HepG2 (cell line): ENCODE measurements around the gene CNMD. TPM values are rescaled to one million over a fixed set of nuclear protein-coding genes. Genes with fewer than 3 reads are reported as not detected.
"Not testable (repeated sequence)": the region's sequence is repeated elsewhere in the genome, so short reads cannot be mapped to it uniquely, and the experiment has no call there.

Source experiments
- ATAC-seq: fragments of 200-7000 bp; cut with Tn5 transposase; 3 replicates; pipeline ENCODE4 v1.9.1; 2020; ENCODE audit warnings: mild to moderate bottlenecking, moderate library complexity
- BruUV-seq: library from RNA; stranded (reverse); fragments of 400-500 nt; replicated peaks from 2 replicates; lab custom pipeline; 2021; lab: Mats Ljungman, UMichigan
- CTCF ChIA-PET: fragments of 300-600 bp; formaldehyde crosslinking; extraction: SDS; loops from one replicate; lab custom pipeline; 2021; ENCODE audit warnings: low total read pairs, inconsistent platforms, low intra/inter-chr PET ratio; lab: Yijun Ruan, JAX
- POLR2A ChIA-PET: fragments of 350-600 bp; sonication (Branson Sonifier 250); formaldehyde crosslinking; loops from one replicate; lab custom pipeline; 2020; ENCODE audit warnings: antibody characterized with exemption, inconsistent platforms; lab: Yijun Ruan, JAX
- DNase-seq: peaks from one replicate; pipeline ENCODE4 v3.0.0-alpha.2; 2015; ENCODE audit warnings: low spot score
- FAIRE-seq: peaks from 3 replicates; lab custom pipeline; 2011; peaks lifted over from hg19 to GRCh38; lab: Jason Lieb, UNC
- H2AFZ ChIP-seq: one replicate; pipeline ENCODE4 v1.6.1; 2011; ENCODE audit warnings: low read length, inconsistent platforms
- H3K27ac ChIP-seq: fragments of 300-600 bp; 3 replicates; pipeline ENCODE4 v1.8.0; 2011; ENCODE audit warnings: mixed run types, mild to moderate bottlenecking, mixed read lengths, low read length, inconsistent platforms; ENCODE audit not compliant: insufficient read depth; ENCODE audit errors: extremely low read length
- H3K27me3 ChIP-seq, 2 experiments: fragments of 200-600 bp in 1 of 2; 2 replicates in 1 of 2; 3 replicates in 1 of 2; pipeline versions ENCODE4 v1.6.0 to v1.8.0; 2011; ENCODE audit warnings: low read length in 2 of 2, mild to moderate bottlenecking in 2 of 2, moderate library complexity in 2 of 2, inconsistent platforms in 1 of 2; ENCODE audit not compliant: insufficient read depth in 2 of 2, control insufficient read depth in 1 of 2
- H3K36me3 ChIP-seq, 2 experiments: fragments of 200-600 bp in 1 of 2; replicated peaks in 1 of 2; 2 replicates in 1 of 2; 3 replicates in 1 of 2; pipeline versions ENCODE4 v1.5.1 to v1.8.0; 2011; ENCODE audit warnings: low read length in 2 of 2, inconsistent platforms in 1 of 2; ENCODE audit not compliant: insufficient read depth in 2 of 2, control insufficient read depth in 1 of 2
- H3K4me1 ChIP-seq: 2 replicates; pipeline ENCODE4 v1.5.1; 2012; ENCODE audit warnings: low read length, inconsistent platforms; ENCODE audit not compliant: insufficient read depth
- H3K4me2 ChIP-seq: 2 replicates; pipeline ENCODE4 v1.6.0; 2011; ENCODE audit warnings: low read depth, low read length, inconsistent platforms
- H3K4me3 ChIP-seq, 3 experiments: fragments of 200-600 bp in 1 of 3; sonication (generic), shearing (Covaris generic) in 1 of 3; replicated peaks in 1 of 3; 2 replicates each; pipeline ENCODE4 v1.5.1; 2011 to 2016; ENCODE audit warnings: low read length in 3 of 3, inconsistent platforms in 2 of 3, low read depth in 2 of 3, mild to moderate bottlenecking in 2 of 3, control low read depth in 1 of 3, mixed read lengths in 1 of 3; ENCODE audit not compliant: insufficient read depth in 1 of 3
- H3K79me2 ChIP-seq: one replicate; pipeline ENCODE4 v1.6.1; 2011; ENCODE audit warnings: low read length, inconsistent platforms; ENCODE audit not compliant: insufficient read depth
- H3K9ac ChIP-seq: 2 replicates; pipeline ENCODE4 v1.6.0; 2011; ENCODE audit warnings: mild to moderate bottlenecking, low read depth, low read length, inconsistent platforms; ENCODE audit not compliant: insufficient read depth
- H3K9me3 ChIP-seq: 2 replicates; pipeline ENCODE4 v1.5.1; 2012; ENCODE audit warnings: mild to moderate bottlenecking, low read length
- H4K20me1 ChIP-seq: 2 replicates; pipeline ENCODE4 v1.6.0; 2011; ENCODE audit warnings: inconsistent platforms, mild to moderate bottlenecking, low read length, moderate library complexity; ENCODE audit not compliant: insufficient read depth
- ARNT2 ChIP-seq: sonication (generic); formaldehyde crosslinking; IDR thresholded peaks from 2 replicates; pipeline ENCODE4 v1.8.0; 2022; ENCODE audit warnings: mild to moderate bottlenecking, low read depth, missing genetic modification reagents, moderate library complexity
- FOSL2 ChIP-seq: sonication (generic); formaldehyde crosslinking; IDR thresholded peaks from 2 replicates; pipeline ENCODE4 v1.4.0; 2020; ENCODE audit warnings: missing genetic modification reagents
- ZBTB2 ChIP-seq: sonication (generic); formaldehyde crosslinking; IDR thresholded peaks from 2 replicates; pipeline ENCODE4 v1.8.0; 2022; ENCODE audit warnings: low read depth, missing genetic modification reagents
- ZNF207 ChIP-seq: fragments of 450-650 bp; IDR thresholded peaks from 2 replicates; pipeline ENCODE4 v1.6.1; 2016; ENCODE audit warnings: antibody characterized with exemption, borderline replicate concordance
- ZNF281 ChIP-seq: sonication (generic); formaldehyde crosslinking; IDR thresholded peaks from 2 replicates; pipeline ENCODE4 v1.4.0; 2020; ENCODE audit warnings: missing genetic modification reagents, borderline replicate concordance
- WGBS: methylation state at CpG from one replicate; pipeline ENCODE4 v1.1.6; 2017; ENCODE audit warnings: low lambda C conversion rate; 5-methylcytosine and 5-hydroxymethylcytosine counted together
- in situ Hi-C: cut with HindIII; loops from 2 replicates; pipeline ENCODE4 v1.10.0; 2017; ENCODE audit warnings: low pct_unique_long_range_greater_than_20kb; ENCODE audit not compliant: extremely low pct_ligation_motif_present
- intact Hi-C: fragments of 100-400 bp; cut with micrococcal nuclease; formaldehyde crosslinking; loops from one replicate; pipeline ENCODE4 v1.10.0; 2022; ENCODE audit not compliant: unreplicated experiment
- polyA plus RNA-seq, 8 experiments: library from polyadenylated mRNA; depleted of rRNA in 3 of 8; stranded (reverse) in 7 of 8; unstranded in 1 of 8; fragments of >200 nt; fragmentation: Illumina TruSeq in 4 of 8; extraction: Trizol in 4 of 8; gene quantifications; 2 replicates each; pipeline versions ENCODE4 v1.2.1 to v1.2.3, GENCODE V29; 2011 to 2016; ENCODE audit warnings: low read depth in 4 of 8, missing spikeins in 1 of 8, mixed read lengths in 1 of 8; ENCODE audit not compliant: insufficient read depth in 1 of 8
- total RNA-seq, 5 experiments: library from RNA; depleted of rRNA; stranded (reverse); fragments of >200 nt; fragmentation: Illumina TruSeq; extraction: Trizol; gene quantifications; 2 replicates each; pipeline ENCODE4 v1.2.3, GENCODE V29; 2016; ENCODE audit warnings: low read depth in 1 of 5

CNMD gene
- total and polyA plus RNA-seq, 2 of the 13 experiments (the other 11 are each of a cell fraction or from before 2014, with no cell fraction given): not detected

- H3K4me1 ChIP-seq, FAIRE-seq, H3K4me3 ChIP-seq, intact Hi-C loops, H3K36me3 ChIP-seq, H3K9ac ChIP-seq, H2AFZ ChIP-seq, BruUV-seq, H3K4me2 ChIP-seq, ATAC-seq, H3K79me2 ChIP-seq, H3K27me3 ChIP-seq, H3K9me3 ChIP-seq, H4K20me1 ChIP-seq, H3K27ac ChIP-seq, in situ Hi-C loops, DNase-seq, POLR2A ChIA-PET, CTCF ChIA-PET: not testable (repeated sequence)
- 13% methylated on average over 5 of the region's 7 CpGs for WGBS
- peak; percentile 60; the same call in 1 of the 2 replicates for TF ChIP-seq ZNF281 (CRISPR knock-in tag)
Measured at GRCh38 chr13:52720904-52721303, 18.7 kb downstream of the CNMD start.

- H3K36me3 ChIP-seq: no peaks in the 10 kb centered on the region
- CTCF ChIA-PET: no interaction called here
Measured at GRCh38 chr13:52713894-52714293, 25.7 kb downstream of the CNMD start.

More at GRCh38 chr13:52713894-52714293, 25.7 kb downstream of the CNMD start:
- intact Hi-C loops: no loop called here
- Histone ChIP-seq H4K20me1 (no peaks in the 10 kb centered on the region), H3K79me2 (no peaks in the 10 kb centered on the region), H3K27me3 (peaks cover 0 to 1% of the 10 kb centered on the region in 2 experiments; a peak in 1 of 5 replicates), H3K9me3 (no peaks in the 10 kb centered on the region), H3K4me3 (no peak overlapping the region), H3K9ac (no peak overlapping the region), H3K4me1 (no peaks in the 10 kb centered on the region), H3K27ac (no peak overlapping the region), H3K4me2 (no peak overlapping the region), H2AFZ (no peak overlapping the region)
- no TSS peak for BruUV-seq
- no peak for FAIRE-seq
- WGBS: 4% methylated on average over 3 of the region's 3 CpGs
- in situ Hi-C loops: no loop called here
- DNase-seq: no peak
- POLR2A ChIA-PET: no interaction called here
- TF ChIP-seq ARNT2 (CRISPR knock-in tag) (no peak), ZNF207 (no peak), ZBTB2 (CRISPR knock-in tag) (no peak), FOSL2 (CRISPR knock-in tag) (no peak)
- ATAC-seq: no peak
